HG03469 (cell line): ENCODE results near the gene PIGP.
"Not testable (repeated sequence)": the region's sequence is repeated elsewhere in the genome, so short reads cannot be mapped to it uniquely, and the experiment has no call there.

ENCODE experiments used
- ATAC-seq: cut with Tn5 transposase; IDR thresholded peaks from one replicate; pipeline ENCODE4 v1.9.1; 2021; ENCODE audit warnings: mild to moderate bottlenecking, moderate library complexity, moderate number of reproducible peaks; ENCODE audit not compliant: unreplicated experiment

Gene PIGP

GRCh38 chr21:37045149-37045548 lies 27.7 kb downstream of the PIGP start:
- ATAC-seq: no peak

GRCh38 chr21:37044643-37045042 lies 28.2 kb downstream of the PIGP start:
- ATAC-seq: no peak

- no peak for ATAC-seq
These were observed 29.1 kb downstream of the PIGP start for GRCh38 chr21:37043818-37044217.

- no peak for ATAC-seq
These were observed 31.1 kb downstream of the PIGP start for GRCh38 chr21:37041706-37042271.

GRCh38 chr21:37040212-37040611 lies 32.7 kb downstream of the PIGP start:
- ATAC-seq: no peak

GRCh38 chr21:37039411-37040075 lies 33.3 kb downstream of the PIGP start:
- no peak for ATAC-seq

- no peak for ATAC-seq
These were observed 36.7 kb downstream of the PIGP start for GRCh38 chr21:37036177-37036576.

- ATAC-seq: not testable (repeated sequence)
These were observed 38.5 kb downstream of the PIGP start for GRCh38 chr21:37034394-37034793.

GRCh38 chr21:37032877-37033471 lies 39.9 kb downstream of the PIGP start:
- ATAC-seq: no peak

- no peak for ATAC-seq
These were observed 40.6 kb downstream of the PIGP start for GRCh38 chr21:37032293-37032692.

- no peak for ATAC-seq
These were observed 42.0 kb downstream of the PIGP start for GRCh38 chr21:37030864-37031263.

- no peak for ATAC-seq
These were observed 44.3 kb downstream of the PIGP start for GRCh38 chr21:37028570-37028969.

- ATAC-seq: no peak
These were observed 46.4 kb downstream of the PIGP start for GRCh38 chr21:37026499-37026898.

- ATAC-seq: no peak
These were observed 54.8 kb downstream of the PIGP start for GRCh38 chr21:37017951-37018679.
